Upper lobe of left lung (tissue), 6 donors: ENCODE results near the gene GRIK3. TPM values are rescaled to one million over a fixed set of nuclear protein-coding genes. Genes with fewer than 3 reads are reported as not detected.

ENCODE experiments used
- ATAC-seq, 2 donors: fragments of 200-7000 bp; cut with Tn5 transposase; one replicate each; pipeline ENCODE4 v1.9.1; 2022; ENCODE audit warnings: mild to moderate bottlenecking in 2 of 2, moderate library complexity in 2 of 2; ENCODE audit not compliant: low FRiP score in 2 of 2
- DNase-seq, 2 donors: peaks; one replicate each; pipeline ENCODE4 v3.0.0-alpha.2; 2019 to 2020
- H3K27ac ChIP-seq, 4 donors: fragments of 200-600 bp; sonication (generic); one replicate each; pipeline ENCODE4 v1.5.1; 2016 to 2019
- H3K27me3 ChIP-seq, 4 donors: fragments of 200-600 bp; sonication (generic); one replicate each; pipeline ENCODE4 v1.5.1; 2017 to 2019
- H3K36me3 ChIP-seq, 4 donors: fragments of 200-600 bp; sonication (generic); one replicate each; pipeline ENCODE4 v1.5.1; 2016 to 2019
- H3K4me1 ChIP-seq, 4 donors: fragments of 200-600 bp; sonication (generic); one replicate each; pipeline ENCODE4 v1.5.1; 2018 to 2019
- H3K4me3 ChIP-seq, 4 donors: fragments of 200-600 bp; sonication (generic); one replicate each; pipeline ENCODE4 v1.5.1; 2017 to 2019; ENCODE audit warnings: mild to moderate bottlenecking in 2 of 4, moderate library complexity in 1 of 4
- H3K9me3 ChIP-seq, 4 donors: fragments of 200-600 bp; sonication (generic); one replicate each; pipeline ENCODE4 v1.5.1; 2018 to 2019
- CTCF ChIP-seq, 6 experiments: fragments of 450-650 bp in 4 of 6; fragments of 200-600 bp in 2 of 6; sonication (generic) in 2 of 6; IDR thresholded peaks; one replicate each; pipeline ENCODE4 v1.5.1; 2016 to 2019; ENCODE audit warnings: antibody characterized with exemption in 6 of 6
- EP300 ChIP-seq, 4 donors: sonication (generic); formaldehyde crosslinking; IDR thresholded peaks; one replicate each; pipeline ENCODE4 v1.5.1; 2017; ENCODE audit warnings: antibody characterized with exemption in 4 of 4, control low read depth in 2 of 4
- POLR2A ChIP-seq, 4 donors: fragments of 450-650 bp; IDR thresholded peaks; one replicate each; pipeline ENCODE4 v1.5.1; 2016 to 2017; ENCODE audit warnings: antibody characterized with exemption in 4 of 4, mild to moderate bottlenecking in 2 of 4
- POLR2AphosphoS5 ChIP-seq, 2 donors: sonication (generic); formaldehyde crosslinking; IDR thresholded peaks; one replicate each; pipeline ENCODE4 v1.5.1; 2017; ENCODE audit warnings: antibody characterized with exemption in 2 of 2
- WGBS, 2 donors: methylation state at CpG; one replicate each; pipeline ENCODE4 v1.1.5; 2017 to 2018; 5-methylcytosine and 5-hydroxymethylcytosine counted together
- total RNA-seq, 6 donors: library from RNA; depleted of rRNA in 4 of 6; stranded (reverse); fragments of >200 nt in 4 of 6; gene quantifications; one replicate each; pipeline versions ENCODE4 v1.1.0 to v1.2.1, GENCODE V29; 2016 to 2021
- donor health status: DM: no; HTN: no; CAD: no; lungs with moderate emphysema.
- donor health status: DM: no; HTN: yes; CAD: no; lungs with severe emphysema.

Gene GRIK3
- total RNA-seq, 6 donors from 2014 or later: 0.10 to 0.22 TPM; not detected in 4

DNA sequence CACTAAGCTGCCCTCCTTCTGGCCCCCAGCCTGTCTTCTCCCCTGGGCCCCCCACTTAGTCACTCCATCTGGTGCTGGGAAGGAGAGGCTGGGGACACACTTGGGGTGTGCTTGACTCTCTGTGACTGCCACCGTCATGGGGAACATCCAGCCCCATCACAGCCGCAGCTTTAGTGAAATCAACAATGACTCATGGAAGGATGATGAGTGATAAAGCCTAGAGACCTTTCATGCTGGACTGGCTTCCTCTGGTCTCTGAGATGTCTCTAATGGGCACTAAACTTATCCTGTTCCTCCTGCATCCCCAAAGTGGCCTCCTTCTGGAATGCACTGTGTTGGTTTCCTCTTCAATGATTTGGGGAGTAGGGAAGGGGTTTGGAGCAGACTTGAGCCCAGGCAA, 172.9 kb downstream of the GRIK3 start:
- Histone ChIP-seq H3K27ac (no peak overlapping the region), H3K9me3 (no peaks in the 10 kb centered on the region), H3K27me3 (no peaks in the 10 kb centered on the region), H3K4me1 (no peaks in the 10 kb centered on the region), H3K36me3 (no peaks in the 10 kb centered on the region), H3K4me3 (no peak overlapping the region)
- TF ChIP-seq CTCF (IDR thresholded peaks at IDR 0.05): no peak
- no peak for TF ChIP-seq POLR2AphosphoS5 (IDR thresholded peaks at IDR 0.05)
- no peak for TF ChIP-seq EP300 (IDR thresholded peaks at IDR 0.05)
- no peak for TF ChIP-seq POLR2A (IDR thresholded peaks at IDR 0.05)
- 67% methylated on average over 2 of the region's 2 CpGs for WGBS, 2 donors
- no peak for ATAC-seq
- DNase-seq: no peak

GRCh38 chr1:36859926-36860325, 174.4 kb downstream of the GRIK3 start:
- no peak overlapping the region for H3K4me3 ChIP-seq
- H3K27ac ChIP-seq: no peak overlapping the region
- no peaks in the 10 kb centered on the region for H3K36me3 ChIP-seq
- no peak for DNase-seq
- no peaks in the 10 kb centered on the region for H3K27me3 ChIP-seq
- 72 to 82% methylated on average over 10 of the region's 10 CpGs for WGBS, 2 donors
- H3K9me3 ChIP-seq: no peaks in the 10 kb centered on the region
- TF ChIP-seq POLR2AphosphoS5 (IDR thresholded peaks at IDR 0.05) (no peak), EP300 (IDR thresholded peaks at IDR 0.05) (no peak)
- no peaks in the 10 kb centered on the region for H3K4me1 ChIP-seq
- no peak for ATAC-seq

DNA sequence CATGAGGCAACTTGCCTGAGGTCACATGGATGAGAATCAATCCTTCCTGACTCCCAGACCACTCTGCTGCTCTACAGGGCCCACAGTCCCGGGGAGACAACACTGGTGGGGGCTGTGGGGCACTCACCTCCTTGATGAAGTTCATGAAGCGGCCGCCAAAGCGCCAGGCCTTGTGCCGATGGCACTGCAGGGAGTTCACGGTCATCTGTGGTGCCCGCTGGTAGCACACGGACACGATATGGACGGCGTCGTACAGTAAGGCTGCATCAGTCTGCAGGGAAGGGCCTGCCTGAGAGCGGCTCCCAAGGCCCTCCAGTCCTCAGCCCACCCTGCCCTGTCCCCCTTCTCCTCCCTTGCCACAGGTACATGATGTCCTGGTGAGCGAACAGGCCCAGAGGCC, 175.3 kb downstream of the GRIK3 start:
- WGBS, 2 donors: 85 to 87% methylated on average over 3 to 14 of the region's 14 CpGs
- H3K27me3 ChIP-seq: no peaks in the 10 kb centered on the region
- H3K4me1 ChIP-seq: no peaks in the 10 kb centered on the region

DNA sequence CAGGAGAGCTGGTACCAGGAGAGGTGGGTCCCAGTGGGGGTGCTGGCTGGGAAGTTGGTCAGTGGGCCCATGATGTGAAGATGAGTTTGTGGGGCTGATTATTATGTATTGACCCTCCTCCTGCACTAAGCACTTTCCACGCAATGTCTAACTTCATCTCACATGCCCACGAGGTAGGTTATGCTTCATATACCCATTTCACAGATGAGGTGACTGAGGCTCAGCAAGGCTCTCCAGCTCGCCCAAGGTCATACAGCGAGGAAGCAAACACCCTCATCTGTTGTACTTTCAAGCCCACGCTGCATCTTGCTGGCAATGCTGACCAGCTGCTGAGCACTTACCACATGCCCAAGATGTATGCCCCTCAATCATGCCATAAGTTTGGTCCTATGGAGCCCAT, 175.8 kb downstream of the GRIK3 start:
- no peaks in the 10 kb centered on the region for H3K27me3 ChIP-seq
- H3K4me3 ChIP-seq: no peak overlapping the region
- H3K27ac ChIP-seq: no peak overlapping the region
- ATAC-seq (no peak), DNase-seq (no peak)
- H3K4me1 ChIP-seq: no peaks in the 10 kb centered on the region
- TF ChIP-seq CTCF (IDR thresholded peaks at IDR 0.05): no peak
- no peak for TF ChIP-seq POLR2AphosphoS5 (IDR thresholded peaks at IDR 0.05)
- no peak for TF ChIP-seq EP300 (IDR thresholded peaks at IDR 0.05)
- no peak for TF ChIP-seq POLR2A (IDR thresholded peaks at IDR 0.05)
- WGBS, 2 donors: 93 to 96% methylated on average over 4 to 5 of the region's 5 CpGs
- no peaks in the 10 kb centered on the region for H3K36me3 ChIP-seq
- no peaks in the 10 kb centered on the region for H3K9me3 ChIP-seq

More for the DNA sequence above, 175.3 kb downstream of the GRIK3 start:
- Histone ChIP-seq H3K4me3 (no peak overlapping the region), H3K36me3 (no peaks in the 10 kb centered on the region), H3K9me3 (no peaks in the 10 kb centered on the region), H3K27ac (no peak overlapping the region)
- ATAC-seq: no peak
- TF ChIP-seq CTCF (IDR thresholded peaks at IDR 0.05) (no peak), EP300 (IDR thresholded peaks at IDR 0.05) (no peak)
- no peak for DNase-seq

- Histone ChIP-seq H3K4me3 (no peak overlapping the region), H3K36me3 (no peaks in the 10 kb centered on the region), H3K4me1 (no peaks in the 10 kb centered on the region), H3K27ac (no peak overlapping the region), H3K27me3 (no peaks in the 10 kb centered on the region), H3K9me3 (no peaks in the 10 kb centered on the region)
- ATAC-seq (no peak), DNase-seq (no peak)
- 42 to 53% methylated on average over 4 to 5 of the region's 5 CpGs for WGBS, 2 donors
- TF ChIP-seq CTCF (IDR thresholded peaks at IDR 0.05) (no peak), POLR2A (IDR thresholded peaks at IDR 0.05) (no peak), POLR2AphosphoS5 (IDR thresholded peaks at IDR 0.05) (no peak), EP300 (IDR thresholded peaks at IDR 0.05) (no peak)
Observed at GRCh38 chr1:36857754-36858153, 176.6 kb downstream of the GRIK3 start.
